AG10803 (cell line): ENCODE data around the gene MSL3.

ENCODE experiments used
- DNase-seq: peaks from one replicate; pipeline ENCODE4 v3.0.0; 2010; ENCODE audit warnings: low read depth
- H3K4me3 ChIP-seq: 2 replicates; pipeline ENCODE4 v1.5.1; 2011; ENCODE audit warnings: mild to moderate bottlenecking, low read length, control low read depth
- CTCF ChIP-seq: conservative IDR thresholded peaks from 2 replicates; pipeline ENCODE4 v1.5.1; 2011; ENCODE audit warnings: mild to moderate bottlenecking, low read length, control low read depth, inconsistent platforms

The MSL3 gene

GRCh38 chrX:11757719-11758399, at the start of gene MSL3:
TSS of gene MSL3 (plus strand) at chrX:11758237. CDS start at chrX:11758264, 27 bp downstream.
- TF ChIP-seq CTCF, result no peak
- peak within 1 kb of the TSS; percentile 82 for H3K4me3 ChIP-seq
- DNase-seq, result peak; percentile 69

- TF ChIP-seq CTCF, result no peak
- no peak overlapping the region for H3K4me3 ChIP-seq
- DNase-seq, result no peak
Observed at GRCh38 chrX:11722304-11722703, 35.7 kb upstream of the MSL3 start.

GRCh38 chrX:11724122-11725017, 33.7 kb upstream of the MSL3 start:
- H3K4me3 ChIP-seq, result no peak overlapping the region
- peak; percentile 30 for DNase-seq
- TF ChIP-seq CTCF, result peak; percentile 71

GRCh38 chrX:11725631-11726442, 32.2 kb upstream of the MSL3 start:
- no peak for TF ChIP-seq CTCF
- no peak for DNase-seq
- no peak overlapping the region for H3K4me3 ChIP-seq

GRCh38 chrX:11728556-11728955, 29.5 kb upstream of the MSL3 start:
- H3K4me3 ChIP-seq, result no peak overlapping the region
- no peak for DNase-seq
- no peak for TF ChIP-seq CTCF

GRCh38 chrX:11733614-11734013, 24.4 kb upstream of the MSL3 start:
- TF ChIP-seq CTCF, result no peak
- DNase-seq, result no peak
- H3K4me3 ChIP-seq, result no peak overlapping the region
